ENCODE data around the gene C1orf53. TPM values are rescaled to one million over a fixed set of nuclear protein-coding genes. Genes with fewer than 3 reads are reported as not detected.
A peak's percentile ranks its signal among the peaks of the same experiment; 100 is the strongest.

The C1orf53 gene
- polyA plus RNA-seq, 1 donor from 2014 or later = not detected

DNA sequence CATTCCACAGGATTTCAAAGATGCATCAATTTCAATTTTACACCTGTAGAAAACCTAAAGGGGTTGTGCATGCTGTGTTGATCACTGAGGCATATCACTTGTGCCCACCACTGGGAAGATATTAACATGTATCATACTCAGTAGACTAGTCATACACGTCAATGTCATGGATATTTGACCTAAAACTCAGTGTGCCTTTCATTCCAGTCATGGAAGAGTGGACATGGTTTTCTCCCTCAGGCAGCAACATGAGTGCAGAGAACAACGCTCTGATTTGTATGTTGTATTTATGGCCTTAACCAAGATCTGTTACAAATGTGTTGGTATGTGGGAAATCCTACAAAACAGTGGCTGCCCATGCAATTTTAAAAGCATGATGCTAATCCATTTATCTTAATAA lies 6.1 kb upstream of the C1orf53 start:
- H3K36me3 Mint-ChIP-seq = peaks cover 2% of the 10 kb centered on the region
- no peaks in the 10 kb centered on the region for H3K9me3 Mint-ChIP-seq
- H3K4me1 Mint-ChIP-seq = peaks cover 0 to 2% (median 0%) of the 10 kb centered on the region in 3 donors
- no peak overlapping the region for H3K4me3 Mint-ChIP-seq
- H3K27me3 Mint-ChIP-seq = peaks cover 17% of the 10 kb centered on the region
- no peak overlapping the region for H3K27ac Mint-ChIP-seq

DNA sequence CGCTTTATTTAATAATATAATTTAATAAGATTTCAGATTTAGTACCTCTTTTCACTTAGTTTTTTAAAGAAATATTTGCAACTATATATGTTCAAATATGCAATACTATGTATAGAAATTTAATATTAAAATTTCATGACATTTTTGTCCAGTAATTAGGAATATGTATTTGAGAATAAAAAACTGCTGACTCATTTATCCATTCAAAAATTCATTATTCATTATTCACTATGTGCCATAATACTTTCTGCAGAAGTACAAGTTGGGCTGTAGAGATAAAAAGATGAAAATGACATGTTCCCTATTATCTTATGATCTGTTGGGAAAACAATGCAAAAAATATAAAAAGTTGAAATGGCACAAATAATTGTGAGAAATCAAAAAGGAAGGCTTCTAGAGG lies 3.4 kb upstream of the C1orf53 start:
- Mint-ChIP-seq H3K27me3 (peaks cover 10% of the 10 kb centered on the region), H3K36me3 (peaks cover 2% of the 10 kb centered on the region), H3K27ac (no peak overlapping the region), H3K4me1 (peaks cover 7 to 13% (median 12%) of the 10 kb centered on the region in 3 donors), H3K9me3 (peaks cover 0 to 2% (median 0%) of the 10 kb centered on the region in 3 donors), H3K4me3 (peak overlapping the region in 1 of 4 donors; percentile 18)

DNA sequence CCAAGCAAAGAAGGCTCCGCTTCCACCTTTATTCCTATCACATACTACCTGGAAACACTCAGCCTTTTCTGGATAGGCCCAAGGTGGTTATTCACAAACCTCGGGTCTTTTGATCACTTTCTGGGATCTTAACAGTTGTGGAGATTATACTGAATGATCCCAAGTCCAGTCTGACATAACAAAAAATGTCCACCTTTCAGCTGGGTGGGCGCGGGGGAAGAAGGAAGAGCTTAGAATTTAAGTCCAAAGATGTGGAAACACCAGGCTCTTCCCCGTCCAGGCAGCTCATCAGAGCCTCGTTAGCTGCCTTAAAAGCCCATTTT lies 338 bp upstream of the C1orf53 start:
- Mint-ChIP-seq H3K27me3 (peaks cover 20% of the 10 kb centered on the region), H3K9me3 (peaks cover 0 to 2% (median 0%) of the 10 kb centered on the region in 3 donors), H3K27ac (peak overlapping the region; percentile 65 to 87 (median 74)), H3K36me3 (peaks cover 2% of the 10 kb centered on the region), H3K4me1 (peaks cover 7 to 14% (median 12%) of the 10 kb centered on the region in 3 donors), H3K4me3 (peak overlapping the region; percentile 72 to 91 (median 88))

DNA sequence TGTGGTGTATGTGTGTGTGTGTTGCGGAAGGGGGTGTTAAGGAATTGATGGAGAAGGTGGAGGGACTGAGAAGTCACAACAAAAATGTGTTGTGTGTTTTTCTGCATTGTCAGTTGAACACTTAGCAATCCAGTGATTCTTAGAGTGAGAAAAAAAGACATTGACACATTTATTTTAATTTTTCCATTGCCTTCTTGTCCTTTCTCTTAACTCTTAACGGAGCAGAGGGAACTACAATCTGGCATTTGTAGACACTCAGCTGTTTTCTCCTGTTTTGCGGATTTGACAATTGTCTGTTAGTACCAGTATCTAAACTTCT lies 725 bp downstream of the C1orf53 start:
- Mint-ChIP-seq H3K36me3 (peaks cover 4% of the 10 kb centered on the region), H3K27ac (peak overlapping the region; percentile 57 to 81 (median 71)), H3K9me3 (peaks cover 0 to 2% (median under 1%) of the 10 kb centered on the region in 3 donors), H3K27me3 (peaks cover 26% of the 10 kb centered on the region), H3K4me1 (peaks cover 8 to 14% (median 12%) of the 10 kb centered on the region in 3 donors), H3K4me3 (peak overlapping the region; percentile 72 to 98 (median 90))

DNA sequence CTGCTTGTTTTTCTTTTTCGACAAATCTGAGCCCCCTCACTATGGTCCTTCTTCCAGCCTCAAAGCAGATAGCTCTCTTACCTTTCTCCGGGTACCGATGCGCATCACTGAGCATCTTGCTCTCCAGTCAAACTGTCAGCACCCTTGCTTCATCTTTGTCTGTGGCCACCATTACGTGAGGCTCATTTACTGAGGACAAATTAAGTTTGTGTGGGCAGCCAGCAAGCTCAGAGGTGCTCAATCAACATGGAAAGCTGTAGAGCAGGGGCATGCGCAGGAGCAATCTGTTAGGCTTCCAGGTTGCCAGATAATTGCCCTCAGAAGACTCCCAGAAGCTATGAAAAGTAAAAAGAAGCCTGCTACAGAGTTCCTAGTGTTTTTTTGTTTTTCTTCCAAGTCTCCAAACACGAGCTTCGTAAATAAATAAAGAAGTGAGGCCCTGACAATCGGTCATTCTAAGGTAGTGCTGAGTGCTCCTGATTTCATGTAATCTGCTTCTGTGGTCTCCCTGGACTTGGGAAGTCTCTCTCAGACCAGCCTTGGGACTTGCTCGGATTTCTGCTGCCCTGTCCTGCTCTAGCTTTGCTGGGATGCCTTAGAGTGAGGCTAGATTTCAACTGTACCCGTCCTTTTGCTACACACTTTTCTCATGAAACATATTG lies 1.8 kb downstream of the C1orf53 start:
- H3K4me3 Mint-ChIP-seq = peak overlapping the region in 2 of 4 donors; percentile 24 to 72
- peaks cover 2% of the 10 kb centered on the region for H3K36me3 Mint-ChIP-seq
- peaks cover 16 to 23% (median 19%) of the 10 kb centered on the region in 3 donors for H3K4me1 Mint-ChIP-seq
- H3K27ac Mint-ChIP-seq = peak overlapping the region in 1 of 3 donors; percentile 57
- H3K27me3 Mint-ChIP-seq = peaks cover 35% of the 10 kb centered on the region
- peaks cover 0 to 2% (median 2%) of the 10 kb centered on the region in 3 donors for H3K9me3 Mint-ChIP-seq

DNA sequence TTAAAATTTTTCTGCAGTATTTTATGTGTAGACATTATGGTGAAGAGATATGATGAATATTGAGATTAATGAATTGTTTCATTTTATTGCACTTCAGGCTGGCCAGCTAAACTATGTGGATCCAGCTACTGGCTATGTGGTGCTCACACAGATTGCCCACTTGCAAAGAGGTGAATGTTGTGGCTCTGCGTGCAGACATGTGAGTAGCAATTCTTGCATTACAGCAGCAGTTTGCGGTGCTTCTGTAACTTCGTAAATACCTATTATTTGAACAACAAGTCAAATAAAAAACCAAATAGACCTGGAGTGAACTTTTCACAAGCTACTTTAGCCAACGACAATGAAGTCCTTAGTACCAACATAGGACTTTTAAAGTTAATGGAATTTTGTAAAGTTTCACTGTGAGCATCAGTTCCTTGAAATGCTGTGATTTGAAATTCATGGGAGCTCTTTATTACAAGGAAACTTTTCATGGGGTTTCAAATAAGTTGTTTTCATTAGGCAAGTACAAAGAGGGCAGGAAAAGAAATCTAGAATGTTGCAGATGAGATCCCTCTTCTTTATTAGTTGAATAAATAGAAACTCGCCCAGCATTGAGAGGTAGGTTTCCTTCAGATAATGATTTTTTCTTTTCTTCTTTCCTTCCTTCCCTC lies 3.4 kb downstream of the C1orf53 start:
- H3K27ac Mint-ChIP-seq = peak overlapping the region in 1 of 3 donors; percentile 10
- H3K9me3 Mint-ChIP-seq = peaks cover 0 to 4% (median 2%) of the 10 kb centered on the region in 3 donors
- H3K4me1 Mint-ChIP-seq = peaks cover 24 to 33% (median 31%) of the 10 kb centered on the region in 3 donors
- H3K4me3 Mint-ChIP-seq = peak overlapping the region in 1 of 4 donors; percentile 45
- peaks cover 2% of the 10 kb centered on the region for H3K36me3 Mint-ChIP-seq
- H3K27me3 Mint-ChIP-seq = peaks cover 49% of the 10 kb centered on the region

DNA sequence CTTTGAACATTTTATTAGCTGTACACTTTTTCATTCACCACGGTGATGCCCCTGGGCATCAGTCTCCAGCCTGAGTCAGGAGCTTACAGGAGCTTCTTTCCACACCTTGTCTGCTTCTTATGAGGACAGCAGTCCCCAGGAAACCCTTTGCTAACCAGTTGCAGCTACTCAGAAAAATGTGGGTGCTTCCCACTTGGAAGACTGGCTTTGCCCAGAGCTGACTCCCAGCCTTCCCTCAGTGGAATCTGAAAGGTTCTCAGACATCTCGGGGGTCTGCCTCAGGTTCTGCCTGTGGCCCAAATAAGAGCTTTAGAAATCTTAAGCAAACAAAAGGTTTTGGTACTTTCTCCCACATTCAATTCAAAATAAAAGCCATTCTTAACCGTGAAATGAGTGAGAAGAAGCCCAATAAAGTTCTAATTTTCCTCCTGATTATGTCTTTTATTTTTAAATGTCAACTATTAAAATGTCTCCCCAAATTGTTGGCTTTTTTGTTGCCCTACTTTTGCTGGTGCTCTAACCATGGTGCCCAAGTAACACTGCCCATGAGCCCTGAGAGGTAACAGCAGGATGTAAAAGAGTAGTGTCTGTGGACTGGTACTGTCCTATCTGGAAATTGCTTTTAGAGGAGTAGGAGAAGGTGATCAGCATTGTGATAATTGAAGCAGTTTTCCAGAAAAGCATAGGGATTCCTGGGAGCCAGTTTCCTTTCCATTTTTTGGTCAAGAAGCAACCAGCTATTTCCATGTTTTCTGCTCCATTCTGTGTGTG lies 5.6 kb downstream of the C1orf53 start:
- Mint-ChIP-seq H3K9me3 (peaks cover 0 to 12% (median 2%) of the 10 kb centered on the region in 3 donors), H3K27ac (peak overlapping the region in 2 of 3 donors; percentile 0 to 91), H3K4me1 (peaks cover 28 to 41% (median 38%) of the 10 kb centered on the region in 3 donors), H3K4me3 (peak overlapping the region in 1 of 4 donors; percentile 79), H3K27me3 (peaks cover 66% of the 10 kb centered on the region), H3K36me3 (peaks cover 2% of the 10 kb centered on the region)

DNA sequence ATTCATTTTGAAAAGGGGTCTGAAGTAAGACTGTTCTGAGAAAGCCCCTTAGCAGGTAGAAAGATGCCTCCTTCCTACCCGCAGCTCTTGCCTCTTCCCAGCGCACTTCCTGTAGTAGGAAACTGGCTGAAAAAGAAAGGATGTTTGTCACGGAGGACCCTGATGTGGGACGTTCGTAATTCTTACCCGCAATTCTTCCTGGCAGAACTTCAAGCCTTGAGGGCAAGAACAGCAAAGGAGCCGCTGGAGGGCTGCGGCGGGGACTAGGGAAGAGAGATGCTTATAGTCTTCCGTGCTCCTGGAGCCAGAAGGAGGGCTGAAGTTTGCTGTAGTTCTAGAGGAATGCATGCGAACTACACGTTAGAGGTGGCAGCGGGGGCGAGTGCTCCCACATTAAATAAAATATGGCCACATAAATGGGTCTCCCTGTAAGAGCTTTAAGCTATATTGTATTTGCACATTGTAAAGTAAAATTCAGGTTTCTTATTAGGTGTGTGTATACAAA lies 6.3 kb downstream of the C1orf53 start:
- peaks cover 22 to 44% (median 40%) of the 10 kb centered on the region in 3 donors for H3K4me1 Mint-ChIP-seq
- peaks cover 0 to 14% (median 2%) of the 10 kb centered on the region in 3 donors for H3K9me3 Mint-ChIP-seq
- peak overlapping the region in 3 of 4 donors; percentile 4 to 79 (median 23) for H3K4me3 Mint-ChIP-seq
- H3K36me3 Mint-ChIP-seq = peaks cover 2% of the 10 kb centered on the region
- H3K27ac Mint-ChIP-seq = peak overlapping the region in 1 of 3 donors; percentile 91
- peaks cover 72% of the 10 kb centered on the region for H3K27me3 Mint-ChIP-seq

DNA sequence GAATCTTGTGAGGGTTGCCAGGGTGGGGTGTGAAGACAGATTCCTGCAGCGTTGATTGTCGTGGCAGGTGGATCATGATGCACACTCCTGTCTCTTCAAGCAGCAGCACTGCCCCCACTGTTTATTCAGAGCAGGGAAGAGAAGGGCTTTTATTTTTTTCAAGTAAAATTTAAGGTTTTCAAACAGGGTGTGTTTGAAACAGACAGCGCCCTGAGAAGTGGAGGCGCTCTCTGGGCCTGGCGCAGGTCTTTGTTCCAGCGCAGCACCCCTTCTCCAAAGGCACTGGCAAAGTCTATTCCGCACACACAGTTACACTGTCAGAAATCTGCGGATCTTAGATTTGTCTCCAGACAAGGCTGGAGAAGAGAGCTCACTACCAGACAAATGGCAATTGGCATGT lies 7.0 kb downstream of the C1orf53 start:
- Mint-ChIP-seq H3K4me1 (peaks cover 23 to 50% (median 37%) of the 10 kb centered on the region in 3 donors), H3K9me3 (peaks cover 0 to 14% (median 2%) of the 10 kb centered on the region in 3 donors), H3K27ac (peak overlapping the region in 1 of 3 donors; percentile 91), H3K4me3 (peak overlapping the region in 1 of 4 donors; percentile 79), H3K27me3 (peaks cover 72% of the 10 kb centered on the region), H3K36me3 (peaks cover 2% of the 10 kb centered on the region)

DNA sequence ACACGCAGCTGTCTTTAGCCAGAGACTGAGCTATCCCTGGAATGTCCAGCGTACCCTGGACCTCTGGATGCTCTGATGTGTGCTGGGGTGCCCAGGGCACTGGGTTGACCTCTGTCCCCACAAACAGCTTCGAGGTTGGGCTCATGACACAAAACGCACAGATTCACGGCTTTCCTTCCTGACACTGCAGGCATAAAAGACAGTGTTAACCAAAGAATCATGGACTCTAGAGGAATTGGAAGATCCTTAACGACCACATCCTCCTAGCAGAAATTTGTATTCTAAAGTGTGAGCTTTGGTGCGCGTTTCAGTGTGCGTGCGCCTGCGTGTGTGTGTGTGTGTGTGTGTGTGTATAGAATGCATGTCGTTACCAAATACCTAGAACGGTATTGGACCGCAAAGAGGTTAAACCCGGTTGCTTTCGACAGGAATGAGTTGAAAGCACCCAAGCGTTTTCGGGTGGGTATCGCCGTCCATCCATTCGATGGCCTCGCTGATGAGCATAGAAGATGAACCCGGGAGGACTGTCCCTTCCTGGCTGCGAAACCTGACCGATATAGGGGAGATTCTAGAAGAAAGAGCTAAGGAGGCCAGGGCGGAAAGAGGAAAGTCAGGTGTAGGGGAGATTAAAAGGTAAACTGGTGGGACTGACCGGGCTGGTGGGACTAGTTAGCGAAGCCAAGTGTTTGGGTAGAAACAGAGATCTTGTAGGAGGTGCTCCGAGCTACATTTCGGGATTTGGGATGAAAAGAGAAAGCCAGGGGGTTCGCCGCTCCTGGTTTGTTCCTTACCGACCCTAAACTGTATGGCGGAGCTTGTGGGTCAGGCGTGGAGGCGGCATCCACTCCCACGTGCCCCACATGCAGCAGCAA lies 7.9 kb downstream of the C1orf53 start:
- peaks cover 23 to 57% (median 40%) of the 10 kb centered on the region in 3 donors for H3K4me1 Mint-ChIP-seq
- H3K36me3 Mint-ChIP-seq = peaks cover 2% of the 10 kb centered on the region
- peak overlapping the region; percentile 16 to 84 (median 72) for H3K4me3 Mint-ChIP-seq
- peaks cover 0 to 14% (median 2%) of the 10 kb centered on the region in 3 donors for H3K9me3 Mint-ChIP-seq
- peak overlapping the region in 2 of 3 donors; percentile 41 to 91 for H3K27ac Mint-ChIP-seq
- H3K27me3 Mint-ChIP-seq = peaks cover 75% of the 10 kb centered on the region

DNA sequence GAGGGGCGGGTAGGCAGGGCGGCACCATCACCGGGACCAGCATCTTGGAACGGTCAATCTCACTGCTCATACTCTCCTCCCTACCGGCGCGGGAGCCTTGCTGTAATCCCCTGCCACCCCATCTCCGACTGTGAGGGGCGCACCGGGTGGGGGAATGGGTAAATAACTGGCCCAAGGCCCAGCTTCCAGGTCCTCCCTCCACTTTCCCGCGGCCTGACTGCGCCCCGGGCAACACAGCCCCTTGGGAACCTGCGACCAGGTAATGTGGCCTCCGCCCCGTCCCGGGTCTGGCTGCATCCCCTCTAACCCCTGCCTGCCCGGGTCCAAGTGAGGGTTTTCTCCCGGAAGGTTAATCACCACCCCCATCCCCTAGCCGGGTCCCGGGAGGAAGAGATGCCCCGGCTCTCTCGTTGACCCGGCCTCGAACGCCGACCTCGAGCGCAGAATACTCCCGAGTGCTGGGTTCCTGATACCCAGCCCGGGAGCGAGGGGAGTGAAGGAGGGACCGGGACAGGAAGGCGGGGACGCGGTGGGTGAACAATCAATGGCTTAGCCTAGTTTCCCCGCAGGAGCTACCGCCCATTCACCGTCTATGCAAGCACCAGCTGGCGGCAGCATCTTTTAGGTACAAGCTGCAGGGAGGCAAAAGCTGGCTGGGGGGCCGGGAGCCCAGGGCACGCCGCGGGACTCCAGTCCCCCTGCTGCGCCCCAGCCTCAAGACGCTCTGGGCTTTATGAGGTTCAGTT lies 8.9 kb downstream of the C1orf53 start:
- peaks cover 2% of the 10 kb centered on the region for H3K36me3 Mint-ChIP-seq
- peak overlapping the region; percentile 84 to 91 (median 89) for H3K27ac Mint-ChIP-seq
- peaks cover 0 to 14% (median 2%) of the 10 kb centered on the region in 3 donors for H3K9me3 Mint-ChIP-seq
- H3K4me3 Mint-ChIP-seq = peak overlapping the region; percentile 17 to 96 (median 72)
- peaks cover 29 to 66% (median 47%) of the 10 kb centered on the region in 3 donors for H3K4me1 Mint-ChIP-seq
- H3K27me3 Mint-ChIP-seq = peaks cover 80% of the 10 kb centered on the region

DNA sequence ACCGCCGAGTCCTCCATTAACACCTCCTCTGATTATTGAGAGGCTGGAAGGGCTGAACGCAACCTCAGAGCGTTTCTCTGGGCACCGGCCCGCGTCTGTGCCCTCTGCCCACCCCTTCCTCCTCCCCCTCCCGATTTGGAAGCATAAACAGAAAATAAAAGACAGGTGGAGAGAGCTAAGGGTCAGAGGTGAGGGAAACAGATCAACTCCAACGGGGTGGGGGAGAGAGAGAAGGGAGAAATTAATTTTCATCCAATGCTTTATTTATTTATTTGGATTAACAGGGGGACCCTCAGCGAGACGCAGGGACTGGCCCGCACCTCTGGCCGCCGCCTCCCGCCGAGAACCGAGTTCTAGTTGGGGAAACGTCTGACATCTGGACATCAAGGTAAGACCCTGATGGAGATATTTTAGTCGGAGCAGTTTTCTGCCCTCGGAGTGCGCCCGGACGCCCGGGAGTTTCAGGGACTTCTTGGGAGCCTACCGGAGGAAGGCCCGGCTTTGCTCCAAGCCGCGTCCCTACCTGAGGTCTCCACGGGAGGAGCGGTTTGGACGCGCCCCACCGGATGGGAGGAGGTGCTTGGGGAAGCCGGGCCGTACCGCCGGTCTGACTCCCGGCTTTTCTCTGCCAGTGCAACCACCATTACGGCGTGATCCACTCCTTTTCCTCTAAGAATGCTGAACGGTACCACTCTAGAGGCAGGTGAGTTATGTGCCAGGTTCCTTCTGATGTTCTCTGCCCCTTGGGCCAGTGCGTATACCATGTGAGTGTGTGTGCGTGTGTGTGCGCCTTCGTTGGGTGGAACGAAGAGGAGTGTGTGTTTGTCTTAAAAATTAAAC lies 9.6 kb downstream of the C1orf53 start:
- Mint-ChIP-seq H3K4me1 (peaks cover 35 to 74% (median 54%) of the 10 kb centered on the region in 3 donors), H3K36me3 (peaks cover 2% of the 10 kb centered on the region), H3K27ac (peak overlapping the region; percentile 84 to 91 (median 89))

More for the DNA sequence above, 9.6 kb downstream of the C1orf53 start:
- Mint-ChIP-seq H3K27me3 (peaks cover 88% of the 10 kb centered on the region), H3K4me3 (peak overlapping the region; percentile 68 to 96 (median 82)), H3K9me3 (peaks cover 0 to 14% (median 2%) of the 10 kb centered on the region in 3 donors)
